Ishikawa (cell line): ENCODE data around the gene NOP10.

Experiments used
- CEBPB ChIP-seq: IDR thresholded peaks from 2 replicates; pipeline ENCODE4 v1.6.1; 2012
- CREB1 ChIP-seq: IDR thresholded peaks from 2 replicates; pipeline ENCODE4 v1.6.1; 2012; ENCODE audit warnings: low read depth
- EGR1 ChIP-seq: IDR thresholded peaks from 2 replicates; pipeline ENCODE4 v1.6.1; 2012
- EP300 ChIP-seq: IDR thresholded peaks from 2 replicates; pipeline ENCODE4 v1.6.1; 2012; ENCODE audit warnings: borderline replicate concordance
- FOXM1 ChIP-seq: IDR thresholded peaks from 2 replicates; pipeline ENCODE4 v1.6.1; 2012; ENCODE audit warnings: low read depth, borderline replicate concordance
- MAX ChIP-seq: IDR thresholded peaks from 2 replicates; pipeline ENCODE4 v1.6.1; 2012
- RAD21 ChIP-seq: IDR thresholded peaks from 2 replicates; pipeline ENCODE4 v1.6.1; 2012; ENCODE audit warnings: low read depth
- REST ChIP-seq: IDR thresholded peaks from 2 replicates; pipeline ENCODE4 v1.6.1; 2012; ENCODE audit warnings: low read depth, mild to moderate bottlenecking
- TAF1 ChIP-seq: IDR thresholded peaks from 2 replicates; pipeline ENCODE4 v1.6.1; 2012; ENCODE audit warnings: low read depth, mild to moderate bottlenecking
- TCF12 ChIP-seq: IDR thresholded peaks from 2 replicates; pipeline ENCODE4 v1.6.1; 2012; ENCODE audit warnings: low read depth
- TEAD4 ChIP-seq: IDR thresholded peaks from 2 replicates; pipeline ENCODE4 v1.6.1; 2012
- YY1 ChIP-seq: IDR thresholded peaks from 2 replicates; pipeline ENCODE4 v1.6.1; 2012; ENCODE audit warnings: low read depth
- ZBTB7A ChIP-seq: IDR thresholded peaks from 2 replicates; pipeline ENCODE4 v1.6.1; 2012; ENCODE audit warnings: low read depth

- TF ChIP-seq YY1 (no peak), TAF1 (no peak), MAX (no peak), REST (no peak), EP300 (no peak), RAD21 (no peak), TCF12 (no peak), ZBTB7A (no peak), CREB1 (no peak), EGR1 (no peak), FOXM1 (no peak), CEBPB (no peak), TEAD4 (no peak)
Observed at GRCh38 chr15:34304613-34305012, 38.3 kb downstream of the NOP10 start.
